HG03571 (cell line): Measurements from ENCODE around the gene SMG6.

Source experiments
- ATAC-seq: cut with Tn5 transposase; IDR thresholded peaks from one replicate; pipeline ENCODE4 v1.9.1; 2021; ENCODE audit not compliant: unreplicated experiment

SMG6 gene

GRCh38 chr17:2064147-2064489 lies 239.5 kb downstream of the SMG6 start:
- ATAC-seq: no peak

DNA sequence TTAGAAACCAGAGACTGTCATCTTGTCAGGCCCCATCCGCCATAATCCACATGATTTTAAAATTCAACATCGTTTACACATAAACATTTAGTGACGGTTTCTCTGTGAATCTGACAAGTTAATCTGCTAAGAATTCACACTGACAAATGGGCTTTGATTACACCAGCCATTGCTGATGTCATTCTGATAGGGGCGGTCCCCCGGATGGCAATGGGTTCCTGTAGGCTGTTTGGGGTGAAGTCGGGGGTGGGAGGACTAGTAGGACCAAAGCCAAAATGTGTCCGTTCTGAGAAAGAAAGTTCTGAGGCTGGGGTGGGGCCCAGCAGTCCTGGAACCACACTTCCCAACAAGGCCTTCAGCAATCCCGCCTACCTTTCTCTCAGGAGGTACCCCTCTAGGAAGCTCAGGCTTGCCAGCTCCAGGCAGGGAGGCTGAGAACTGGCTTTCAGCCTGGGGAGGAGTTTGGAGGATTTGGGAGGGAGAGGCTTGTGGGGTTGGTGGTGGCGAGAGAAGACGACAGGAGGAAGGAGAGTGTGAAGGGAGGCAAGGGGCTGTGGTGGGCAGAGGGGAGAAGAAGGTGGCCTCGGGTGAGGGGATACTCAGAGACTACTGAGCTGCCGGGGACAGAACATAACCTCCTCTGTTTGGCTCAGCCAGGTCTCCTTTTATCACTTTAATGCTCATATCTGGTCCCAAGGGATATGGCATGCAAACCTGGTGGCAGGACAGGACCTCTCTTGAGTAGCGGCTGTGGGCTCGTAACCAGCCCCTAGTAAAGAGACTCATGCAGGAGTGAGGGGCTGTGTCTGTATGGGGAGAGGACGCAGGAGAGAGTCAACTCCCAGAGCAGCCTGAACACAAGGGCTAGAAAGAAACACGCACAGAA lies 240.1 kb downstream of the SMG6 start:
- ATAC-seq: no peak

DNA sequence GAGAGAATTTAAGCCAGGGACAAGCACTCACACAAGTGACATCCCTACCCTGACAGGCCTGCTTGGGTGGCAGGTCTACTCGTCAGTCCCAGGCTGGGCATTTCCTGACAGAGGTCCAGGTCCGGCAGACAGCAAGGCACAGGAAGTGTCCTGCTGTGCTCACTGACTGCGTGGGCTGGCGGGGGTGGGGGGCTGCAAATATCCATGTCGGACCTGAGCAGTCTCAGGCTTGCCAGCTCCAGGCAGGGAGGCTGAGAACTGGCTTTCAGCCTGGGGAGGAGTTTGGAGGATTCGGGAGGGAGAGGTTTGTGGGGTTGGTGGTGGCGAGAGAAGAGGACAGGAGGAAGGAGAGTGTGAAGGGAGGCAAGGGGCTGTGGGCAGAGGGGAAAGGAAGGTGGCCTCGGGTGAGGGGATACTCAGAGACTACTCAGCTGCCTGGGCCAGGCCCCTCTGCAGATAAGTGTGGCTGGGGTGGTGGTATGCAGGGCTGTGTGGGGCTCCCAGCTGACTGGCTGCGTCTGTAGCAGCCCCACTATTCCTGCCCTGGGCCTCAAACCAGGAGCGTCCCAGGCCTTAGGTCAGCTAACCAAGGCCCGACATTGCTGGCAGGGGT lies 240.9 kb downstream of the SMG6 start:
- ATAC-seq: no peak

- no peak for ATAC-seq
These were observed 242.1 kb downstream of the SMG6 start for GRCh38 chr17:2061441-2061958.

- no peak for ATAC-seq
These were observed 242.7 kb downstream of the SMG6 start for GRCh38 chr17:2060681-2061440.

DNA sequence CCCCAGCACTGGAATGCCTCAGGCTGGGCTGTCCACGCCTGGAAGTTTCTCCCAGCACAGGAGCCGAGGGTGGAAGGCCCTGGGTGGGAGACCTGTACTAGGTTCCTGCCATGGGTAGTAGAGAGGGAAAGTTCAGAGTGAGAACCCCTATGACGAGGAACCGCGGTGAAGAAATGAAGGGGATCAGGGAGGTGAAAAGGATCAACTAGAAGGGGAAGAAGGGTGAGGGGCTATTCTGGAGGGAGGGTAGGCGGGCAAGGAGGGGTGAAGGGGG lies 243.3 kb downstream of the SMG6 start:
- ATAC-seq: no peak

DNA sequence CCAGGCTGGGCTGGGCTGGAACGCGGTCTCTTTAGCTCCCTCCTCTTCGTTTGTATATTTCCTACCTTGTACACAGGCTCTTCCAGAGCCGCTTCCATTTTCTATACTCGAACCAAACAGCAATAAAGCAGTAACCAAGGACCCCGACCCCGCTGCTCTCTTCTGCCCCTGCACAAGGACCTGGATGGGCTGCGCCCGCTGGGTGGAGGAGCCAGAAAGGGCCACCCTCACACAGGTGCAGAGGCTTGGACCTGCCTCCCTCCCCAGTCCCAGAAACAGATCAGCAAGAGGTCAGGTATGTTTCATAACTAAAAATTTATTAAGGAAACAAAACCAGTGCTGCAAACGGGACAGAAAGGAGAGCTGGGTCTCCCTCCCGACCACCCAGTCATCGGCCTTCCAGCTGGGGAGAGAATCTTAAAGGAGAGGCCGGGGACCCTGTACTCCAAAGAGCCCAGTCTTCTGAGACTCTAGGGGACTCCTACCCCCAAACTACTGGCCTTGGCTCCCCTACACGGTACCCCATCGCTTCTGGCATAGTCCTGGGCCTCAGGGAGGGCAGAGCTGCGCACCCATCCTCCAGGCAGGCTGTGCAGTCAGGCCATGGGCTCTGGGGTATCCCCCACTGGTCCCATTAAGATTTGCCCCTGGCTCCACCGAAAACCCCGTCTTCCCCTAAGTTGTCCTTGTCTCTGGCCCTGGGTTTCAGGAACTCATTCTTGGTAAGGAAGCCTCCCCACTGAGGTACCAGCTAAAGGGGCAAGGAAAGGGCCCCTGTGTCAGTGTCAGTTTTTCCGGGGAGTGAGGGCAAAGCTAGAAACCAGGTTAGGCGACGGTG lies 243.8 kb downstream of the SMG6 start:
- ATAC-seq: no peak

DNA sequence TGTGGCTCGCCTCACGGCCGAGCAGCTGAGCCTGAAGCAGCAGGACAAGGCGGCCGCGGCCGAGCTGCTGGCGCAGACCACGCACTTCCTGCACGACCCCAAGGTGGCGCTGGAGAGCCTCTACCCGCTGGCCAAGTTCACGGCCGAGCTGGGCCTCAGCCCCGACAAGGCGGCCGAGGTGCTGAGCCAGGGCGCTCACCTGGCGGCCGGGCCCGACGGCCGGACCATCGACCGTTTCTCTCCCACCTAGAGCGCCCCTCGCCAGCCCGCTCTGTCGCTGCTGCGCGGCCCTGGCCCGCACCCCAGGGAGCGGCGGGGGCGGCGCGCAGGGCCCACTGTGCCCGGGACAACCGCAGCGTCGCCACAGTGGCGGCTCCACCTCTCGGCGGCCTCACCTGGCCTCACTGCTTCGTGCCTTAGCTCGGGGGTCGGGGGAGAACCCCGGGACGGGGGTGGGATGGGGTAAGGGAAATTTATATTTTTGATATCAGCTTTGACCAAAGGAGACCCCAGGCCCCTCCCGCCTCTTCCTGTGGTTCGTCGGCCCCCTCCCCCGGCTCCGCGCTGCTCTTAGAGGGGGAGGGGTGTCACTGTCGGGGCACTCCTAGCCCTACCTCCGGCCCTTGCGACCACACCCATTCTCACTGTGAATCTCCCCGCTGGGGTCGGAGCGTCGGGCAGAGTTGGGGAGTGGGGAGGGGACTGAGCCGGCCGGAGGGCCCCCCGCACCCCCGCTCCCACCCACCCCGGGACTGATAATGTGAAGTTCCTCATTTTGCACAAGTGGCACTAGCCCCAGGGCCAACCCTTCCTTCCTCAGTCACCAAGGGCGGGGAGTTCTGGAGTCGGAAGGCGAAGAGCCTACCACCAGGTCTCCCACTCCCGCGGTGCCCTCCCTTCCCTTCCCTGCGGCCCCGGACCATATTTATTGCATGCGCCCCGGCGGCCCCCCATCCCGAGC lies 244.7 kb downstream of the SMG6 start:
- no peak for ATAC-seq

DNA sequence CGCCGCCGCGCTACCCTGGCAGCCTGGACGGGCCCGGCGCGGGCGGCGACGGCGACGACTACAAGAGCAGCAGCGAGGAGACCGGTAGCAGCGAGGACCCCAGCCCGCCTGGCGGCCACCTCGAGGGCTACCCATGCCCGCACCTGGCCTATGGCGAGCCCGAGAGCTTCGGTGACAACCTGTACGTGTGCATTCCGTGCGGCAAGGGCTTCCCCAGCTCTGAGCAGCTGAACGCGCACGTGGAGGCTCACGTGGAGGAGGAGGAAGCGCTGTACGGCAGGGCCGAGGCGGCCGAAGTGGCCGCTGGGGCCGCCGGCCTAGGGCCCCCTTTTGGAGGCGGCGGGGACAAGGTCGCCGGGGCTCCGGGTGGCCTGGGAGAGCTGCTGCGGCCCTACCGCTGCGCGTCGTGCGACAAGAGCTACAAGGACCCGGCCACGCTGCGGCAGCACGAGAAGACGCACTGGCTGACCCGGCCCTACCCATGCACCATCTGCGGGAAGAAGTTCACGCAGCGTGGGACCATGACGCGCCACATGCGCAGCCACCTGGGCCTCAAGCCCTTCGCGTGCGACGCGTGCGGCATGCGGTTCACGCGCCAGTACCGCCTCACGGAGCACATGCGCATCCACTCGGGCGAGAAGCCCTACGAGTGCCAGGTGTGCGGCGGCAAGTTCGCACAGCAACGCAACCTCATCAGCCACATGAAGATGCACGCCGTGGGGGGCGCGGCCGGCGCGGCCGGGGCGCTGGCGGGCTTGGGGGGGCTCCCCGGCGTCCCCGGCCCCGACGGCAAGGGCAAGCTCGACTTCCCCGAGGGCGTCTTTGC lies 245.6 kb downstream of the SMG6 start:
- ATAC-seq: no peak

DNA sequence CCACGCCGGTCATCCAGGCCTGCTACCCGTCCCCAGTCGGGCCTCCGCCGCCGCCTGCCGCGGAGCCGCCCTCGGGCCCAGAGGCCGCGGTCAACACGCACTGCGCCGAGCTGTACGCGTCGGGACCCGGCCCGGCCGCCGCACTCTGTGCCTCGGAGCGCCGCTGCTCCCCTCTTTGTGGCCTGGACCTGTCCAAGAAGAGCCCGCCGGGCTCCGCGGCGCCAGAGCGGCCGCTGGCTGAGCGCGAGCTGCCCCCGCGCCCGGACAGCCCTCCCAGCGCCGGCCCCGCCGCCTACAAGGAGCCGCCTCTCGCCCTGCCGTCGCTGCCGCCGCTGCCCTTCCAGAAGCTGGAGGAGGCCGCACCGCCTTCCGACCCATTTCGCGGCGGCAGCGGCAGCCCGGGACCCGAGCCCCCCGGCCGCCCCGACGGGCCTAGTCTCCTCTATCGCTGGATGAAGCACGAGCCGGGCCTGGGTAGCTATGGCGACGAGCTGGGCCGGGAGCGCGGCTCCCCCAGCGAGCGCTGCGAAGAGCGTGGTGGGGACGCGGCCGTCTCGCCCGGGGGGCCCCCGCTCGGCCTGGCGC lies 246.3 kb downstream of the SMG6 start:
- ATAC-seq: no peak

DNA sequence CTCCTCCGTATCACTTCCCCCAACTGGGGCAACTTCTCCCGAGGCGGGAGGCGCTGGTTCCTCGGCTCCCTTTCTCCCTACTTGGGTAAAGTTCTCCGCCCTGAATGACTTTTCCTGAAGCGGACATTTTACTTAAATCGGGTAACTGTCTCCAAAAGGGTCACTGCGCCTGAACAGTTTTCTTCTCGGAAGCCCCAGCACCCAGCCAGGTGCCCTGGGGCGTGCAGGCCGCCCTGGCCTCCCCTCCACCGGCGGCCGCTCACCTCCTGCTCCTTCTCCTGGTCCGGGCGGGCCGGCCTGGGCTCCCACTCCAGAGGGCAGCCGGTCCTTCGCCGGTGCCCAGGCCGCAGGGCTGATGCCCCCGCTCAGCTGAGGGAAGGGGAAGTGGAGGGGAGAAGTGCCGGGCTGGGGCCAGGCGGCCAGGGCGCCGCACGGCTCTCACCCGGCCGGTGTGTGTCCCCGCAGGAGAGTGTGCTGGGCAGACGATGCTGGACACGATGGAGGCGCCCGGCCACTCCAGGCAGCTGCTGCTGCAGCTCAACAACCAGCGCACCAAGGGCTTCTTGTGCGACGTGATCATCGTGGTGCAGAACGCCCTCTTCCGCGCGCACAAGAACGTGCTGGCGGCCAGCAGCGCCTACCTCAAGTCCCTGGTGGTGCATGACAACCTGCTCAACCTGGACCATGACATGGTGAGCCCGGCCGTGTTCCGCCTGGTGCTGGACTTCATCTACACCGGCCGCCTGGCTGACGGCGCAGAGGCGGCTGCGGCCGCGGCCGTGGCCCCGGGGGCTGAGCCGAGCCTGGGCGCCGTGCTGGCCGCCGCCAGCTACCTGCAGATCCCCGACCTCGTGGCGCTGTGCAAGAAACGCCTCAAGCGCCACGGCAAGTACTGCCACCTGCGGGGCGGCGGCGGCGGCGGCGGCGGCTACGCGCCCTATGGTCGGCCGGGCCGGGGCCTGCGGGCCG lies 247.1 kb downstream of the SMG6 start:
- ATAC-seq: no peak

- no peak for ATAC-seq
These were observed 248.0 kb downstream of the SMG6 start for GRCh38 chr17:2055292-2056205.

DNA sequence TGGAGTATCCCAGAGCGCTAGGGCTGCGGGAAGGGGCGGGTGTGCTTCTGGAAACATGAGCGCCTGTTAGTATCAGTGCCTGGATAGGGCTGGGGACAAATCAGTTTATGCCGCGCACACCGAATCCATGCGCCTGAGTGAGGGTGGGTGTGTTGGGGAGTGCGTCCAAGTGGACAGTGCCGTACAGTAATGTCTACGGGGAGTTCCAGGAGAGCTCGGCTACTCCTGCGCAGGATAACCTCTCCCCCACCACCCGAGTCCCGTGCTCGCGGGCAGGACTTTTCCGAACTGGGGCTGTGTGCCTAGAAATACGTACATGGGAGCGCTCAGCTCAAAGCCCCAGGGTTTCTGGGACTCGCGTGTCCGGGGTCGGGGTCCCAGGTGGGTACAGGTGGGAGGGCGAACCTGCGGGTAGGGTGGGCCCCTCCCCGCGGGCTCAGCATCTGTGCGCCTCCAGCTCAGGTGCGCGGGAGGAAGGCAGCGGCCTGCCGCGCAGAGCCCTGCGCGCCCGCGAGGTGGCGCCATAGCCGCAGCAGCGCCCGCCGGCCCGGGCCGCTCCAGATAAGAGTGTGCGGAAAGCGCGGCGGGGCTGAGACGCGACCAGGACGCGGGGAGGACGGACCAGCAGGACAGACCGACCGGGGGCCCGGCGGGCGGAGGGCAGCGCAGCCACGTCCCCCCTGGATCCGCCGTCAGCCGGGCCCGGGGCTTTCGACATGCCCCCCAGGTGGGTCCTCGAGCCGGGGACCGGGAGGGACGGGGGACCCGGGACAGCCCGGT lies 248.9 kb downstream of the SMG6 start, which contains the start of gene HIC1:
HIC1 (plus strand) TSS at position 592 of the 780 bp plus-strand sequence. CDS start 1,588 bp downstream, outside the sequence.
- peak; percentile 35 for ATAC-seq

GRCh38 chr17:2054262-2054511 lies 249.4 kb downstream of the SMG6 start:
- no peak for ATAC-seq

DNA sequence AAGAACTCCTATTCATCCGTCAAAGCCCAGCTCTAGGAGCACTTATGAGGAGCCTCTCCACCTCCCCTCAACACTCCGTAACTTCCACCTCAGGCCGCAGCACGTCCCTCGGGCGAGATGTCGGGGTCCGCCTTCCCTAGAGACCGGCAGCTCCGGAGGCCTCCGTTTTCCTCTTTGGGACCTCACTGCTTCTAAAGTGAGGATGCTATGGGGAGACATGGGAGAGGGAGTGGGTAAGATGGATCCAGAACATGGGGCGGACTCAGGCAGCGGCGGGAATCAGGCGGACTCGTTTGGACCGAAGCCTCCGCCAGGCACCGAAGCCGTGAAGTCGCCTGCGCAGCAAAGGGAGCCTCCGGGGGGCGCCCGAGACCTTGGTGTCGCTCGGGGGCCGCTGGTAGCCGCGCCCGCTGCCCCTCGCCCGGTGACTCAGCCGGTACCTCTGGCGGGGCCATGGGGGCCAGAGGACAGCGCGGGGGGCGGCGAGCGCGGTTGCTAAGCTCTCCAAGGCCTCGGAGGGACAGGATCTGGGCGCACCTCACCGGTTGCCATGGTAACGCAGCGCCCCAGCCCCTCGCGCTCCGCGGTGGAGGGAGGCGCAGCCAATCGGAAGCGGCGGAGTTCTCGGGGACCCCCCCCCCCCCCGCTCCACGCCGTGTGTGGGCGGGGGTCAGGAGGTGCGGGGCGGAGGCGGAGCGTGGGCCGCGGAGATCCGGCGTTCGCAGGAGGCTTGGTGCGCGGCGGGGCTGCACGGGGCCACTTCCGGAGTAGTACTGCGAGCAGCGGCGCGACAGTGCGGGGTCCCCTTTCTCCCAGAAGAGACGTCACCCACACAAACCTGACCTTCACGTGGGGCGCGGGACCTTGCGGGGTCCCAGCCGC lies 250.0 kb downstream of the SMG6 start:
- no peak for ATAC-seq
